ENCODE measurements around the gene ECHS1.

The ECHS1 gene

GRCh38 chr10:133336118-133336576 lies 37.0 kb downstream of the ECHS1 start:
- no peak for DNase-seq (ENCODE audit: low spot score)

GRCh38 chr10:133335246-133336117 lies 37.7 kb downstream of the ECHS1 start:
- DNase-seq (ENCODE audit: low spot score), result peak; percentile 83
- no peak for TF ChIP-seq CTCF (IDR thresholded peaks at IDR 0.05; ENCODE audit: extremely low read depth, missing control alignments)

More at GRCh38 chr10:133336118-133336576, 37.0 kb downstream of the ECHS1 start:
- no peak for TF ChIP-seq CTCF (IDR thresholded peaks at IDR 0.05; ENCODE audit: extremely low read depth, missing control alignments)

- no peak for DNase-seq (ENCODE audit: low spot score)
- TF ChIP-seq CTCF (IDR thresholded peaks at IDR 0.05; ENCODE audit: extremely low read depth, missing control alignments), result no peak
Observed at GRCh38 chr10:133334503-133335245, 38.5 kb downstream of the ECHS1 start.

- DNase-seq (ENCODE audit: low spot score), result no peak
- TF ChIP-seq CTCF (IDR thresholded peaks at IDR 0.05; ENCODE audit: extremely low read depth, missing control alignments), result no peak
Observed at GRCh38 chr10:133332936-133333699, 40.0 kb downstream of the ECHS1 start.

GRCh38 chr10:133329491-133330202 lies 43.5 kb downstream of the ECHS1 start:
- peak; percentile 76 for TF ChIP-seq CTCF (IDR thresholded peaks at IDR 0.05; ENCODE audit: extremely low read depth, missing control alignments)
- DNase-seq (ENCODE audit: low spot score), result peak; percentile 93

- no peak for DNase-seq (ENCODE audit: low spot score)
- no peak for TF ChIP-seq CTCF (IDR thresholded peaks at IDR 0.05; ENCODE audit: extremely low read depth, missing control alignments)
Observed at GRCh38 chr10:133328358-133329343, 44.5 kb downstream of the ECHS1 start.
